HUES6 (cell line): ENCODE data around the gene USP32.

Source experiments
- H3K27ac ChIP-seq: 2 replicates; pipeline ENCODE4 v1.7.0; 2013; ENCODE audit warnings: low read depth, mild to moderate bottlenecking, low read length, inconsistent platforms
- H3K27me3 ChIP-seq: 2 replicates; pipeline ENCODE4 v1.6.1; 2013; ENCODE audit warnings: low read length; ENCODE audit not compliant: control insufficient read depth, insufficient read depth
- H3K36me3 ChIP-seq: 2 replicates; pipeline ENCODE4 v1.6.1; 2013; ENCODE audit warnings: low read length; ENCODE audit not compliant: control insufficient read depth, insufficient read depth
- H3K4me1 ChIP-seq: 2 replicates; pipeline ENCODE4 v1.6.1; 2013; ENCODE audit warnings: low read length; ENCODE audit not compliant: control insufficient read depth, insufficient read depth
- H3K4me3 ChIP-seq: 2 replicates; pipeline ENCODE4 v1.5.1; 2013; ENCODE audit warnings: low read depth, low read length
- H3K9ac ChIP-seq: one replicate; pipeline ENCODE4 v1.6.1; 2013; ENCODE audit warnings: mild to moderate bottlenecking, low read length
- H3K9me3 ChIP-seq: 2 replicates; pipeline ENCODE4 v1.6.1; 2013; ENCODE audit warnings: low read depth, low read length; ENCODE audit not compliant: control insufficient read depth, insufficient read depth

The USP32 gene

DNA sequence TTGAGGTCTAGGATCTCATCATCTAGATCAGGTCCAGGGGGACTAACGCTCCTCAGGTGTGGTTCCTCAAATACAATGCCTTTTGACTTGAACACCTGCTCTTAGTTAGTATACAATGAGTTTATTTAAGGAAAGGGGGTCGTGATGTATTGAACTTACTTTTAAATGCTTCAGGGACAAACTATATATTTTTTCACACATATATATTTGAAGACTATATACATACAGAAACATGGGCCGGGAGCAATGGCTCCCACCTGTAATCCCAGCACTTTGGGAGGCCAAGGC is 11.5 kb upstream of the USP32 start:
- no peaks in the 10 kb centered on the region for H3K9me3 ChIP-seq
- H3K36me3 ChIP-seq: no peaks in the 10 kb centered on the region
- H3K4me1 ChIP-seq: no peaks in the 10 kb centered on the region
- H3K27me3 ChIP-seq: no peaks in the 10 kb centered on the region
- H3K4me3 ChIP-seq: no peak overlapping the region
- H3K9ac ChIP-seq: no peak overlapping the region
- no peak overlapping the region for H3K27ac ChIP-seq

DNA sequence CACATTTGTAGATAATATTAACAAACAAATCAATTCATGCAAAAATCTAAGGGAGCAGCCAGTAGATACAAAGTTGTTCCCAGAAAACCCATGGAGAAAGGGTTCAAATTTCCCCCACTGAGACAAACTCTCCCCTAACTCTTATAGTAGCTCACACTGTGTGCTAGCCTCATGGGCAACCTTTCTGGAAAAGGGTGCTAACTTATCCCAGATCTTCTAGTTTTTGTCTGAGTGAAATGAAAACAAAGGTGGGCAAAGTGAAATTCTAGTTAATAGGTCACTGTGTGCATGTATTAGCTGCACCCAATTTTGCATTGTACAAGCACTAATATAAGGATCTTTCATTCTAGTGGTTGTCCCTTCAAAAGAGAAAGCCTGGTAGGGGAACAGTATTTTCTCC is 9.9 kb upstream of the USP32 start:
- Histone ChIP-seq H3K4me1 (no peaks in the 10 kb centered on the region), H3K9me3 (no peaks in the 10 kb centered on the region), H3K4me3 (no peak overlapping the region), H3K27me3 (no peaks in the 10 kb centered on the region), H3K9ac (no peak overlapping the region), H3K27ac (no peak overlapping the region), H3K36me3 (no peaks in the 10 kb centered on the region)

DNA sequence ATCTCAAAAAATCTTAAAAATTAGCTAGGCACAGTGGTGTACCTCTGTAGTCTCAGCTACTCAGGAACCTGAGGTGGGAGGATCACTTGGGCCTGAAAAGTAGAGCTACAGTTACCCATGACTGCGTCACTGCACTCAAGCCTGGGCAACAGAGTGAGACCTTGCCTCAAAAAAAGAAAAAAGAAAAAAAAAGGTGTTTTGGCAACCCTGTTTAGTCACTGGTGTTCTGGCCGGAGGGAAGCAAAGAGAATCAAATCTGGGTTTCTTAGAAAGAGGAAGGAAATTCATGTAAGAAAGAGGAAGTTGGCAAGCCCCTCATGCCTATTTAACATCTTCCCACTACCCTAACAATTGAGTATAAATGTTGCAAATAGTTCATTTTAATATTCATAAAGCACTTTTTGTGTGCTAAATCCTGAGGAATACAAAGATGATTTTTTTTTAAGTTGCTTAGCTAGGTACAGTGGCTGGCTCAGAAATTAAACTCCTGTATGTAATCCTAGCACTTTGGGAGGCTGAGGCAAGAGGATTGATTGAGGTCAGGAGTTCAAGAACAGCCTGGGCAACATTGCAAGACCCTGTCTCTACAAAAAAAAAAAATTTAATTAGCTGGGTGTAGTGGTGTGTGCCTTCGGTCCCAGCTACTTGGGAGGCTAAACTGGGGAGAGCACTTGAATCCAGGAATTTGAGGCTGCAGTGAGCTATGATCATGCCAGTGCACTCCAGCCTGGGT is 6.5 kb upstream of the USP32 start:
- no peaks in the 10 kb centered on the region for H3K4me1 ChIP-seq
- H3K27ac ChIP-seq: no peak overlapping the region
- H3K27me3 ChIP-seq: no peaks in the 10 kb centered on the region
- H3K9me3 ChIP-seq: no peaks in the 10 kb centered on the region
- no peak overlapping the region for H3K9ac ChIP-seq
- no peak overlapping the region for H3K4me3 ChIP-seq
- no peaks in the 10 kb centered on the region for H3K36me3 ChIP-seq

DNA sequence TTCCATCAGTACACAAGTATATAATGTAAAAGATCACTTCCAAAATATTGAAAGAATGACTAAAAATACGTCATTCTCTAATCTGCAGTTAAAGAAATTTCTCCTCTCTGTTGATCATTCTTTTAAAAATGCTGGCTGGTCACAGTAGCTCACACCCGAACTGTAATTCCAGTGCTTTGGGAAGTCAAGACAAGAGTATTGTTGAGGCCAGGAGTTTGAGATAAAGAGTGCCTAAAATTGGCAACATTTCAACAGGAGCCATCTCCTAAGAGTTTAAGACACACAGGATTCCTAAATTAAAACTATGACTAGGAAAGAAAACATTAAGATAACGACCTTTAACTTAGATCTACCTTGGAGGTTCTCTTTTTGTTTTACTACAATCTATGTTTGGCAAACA is 4.5 kb upstream of the USP32 start:
- Histone ChIP-seq H3K4me3 (no peak overlapping the region), H3K27me3 (no peaks in the 10 kb centered on the region), H3K4me1 (peaks cover 5% of the 10 kb centered on the region; the same call in 1 of the 2 replicates), H3K9me3 (no peaks in the 10 kb centered on the region), H3K36me3 (no peaks in the 10 kb centered on the region), H3K9ac (no peak overlapping the region), H3K27ac (no peak overlapping the region)

DNA sequence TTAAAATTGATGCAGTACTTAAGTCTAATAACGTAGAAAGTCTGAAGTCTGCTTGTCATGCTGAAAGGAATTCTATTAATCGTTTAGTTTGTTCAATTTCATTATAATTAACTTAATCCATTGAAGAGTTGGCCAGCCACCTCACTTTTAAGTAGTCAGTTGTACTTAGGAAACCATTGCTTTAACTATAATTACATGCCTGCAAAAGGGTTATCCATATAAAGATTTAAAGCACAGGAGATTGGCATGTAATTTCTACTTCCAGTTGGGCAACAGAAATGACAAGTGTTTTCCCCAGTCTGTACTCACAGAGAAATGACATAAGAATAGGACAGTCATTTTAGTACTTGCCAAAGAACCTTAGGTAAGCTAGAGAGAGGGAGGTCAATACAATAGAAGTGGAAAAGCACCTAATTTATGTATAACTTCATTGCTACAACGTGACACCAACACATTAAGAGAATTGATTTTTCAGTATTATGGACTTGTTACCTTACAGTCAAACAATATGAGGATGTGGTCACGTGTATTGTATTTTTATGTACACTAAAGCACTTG is 3.7 kb upstream of the USP32 start:
- H3K27ac ChIP-seq: no peak overlapping the region
- no peaks in the 10 kb centered on the region for H3K27me3 ChIP-seq
- no peak overlapping the region for H3K4me3 ChIP-seq
- peaks cover 6% of the 10 kb centered on the region; the same call in 1 of the 2 replicates for H3K4me1 ChIP-seq
- H3K9me3 ChIP-seq: no peaks in the 10 kb centered on the region
- no peaks in the 10 kb centered on the region for H3K36me3 ChIP-seq
- no peak overlapping the region for H3K9ac ChIP-seq

DNA sequence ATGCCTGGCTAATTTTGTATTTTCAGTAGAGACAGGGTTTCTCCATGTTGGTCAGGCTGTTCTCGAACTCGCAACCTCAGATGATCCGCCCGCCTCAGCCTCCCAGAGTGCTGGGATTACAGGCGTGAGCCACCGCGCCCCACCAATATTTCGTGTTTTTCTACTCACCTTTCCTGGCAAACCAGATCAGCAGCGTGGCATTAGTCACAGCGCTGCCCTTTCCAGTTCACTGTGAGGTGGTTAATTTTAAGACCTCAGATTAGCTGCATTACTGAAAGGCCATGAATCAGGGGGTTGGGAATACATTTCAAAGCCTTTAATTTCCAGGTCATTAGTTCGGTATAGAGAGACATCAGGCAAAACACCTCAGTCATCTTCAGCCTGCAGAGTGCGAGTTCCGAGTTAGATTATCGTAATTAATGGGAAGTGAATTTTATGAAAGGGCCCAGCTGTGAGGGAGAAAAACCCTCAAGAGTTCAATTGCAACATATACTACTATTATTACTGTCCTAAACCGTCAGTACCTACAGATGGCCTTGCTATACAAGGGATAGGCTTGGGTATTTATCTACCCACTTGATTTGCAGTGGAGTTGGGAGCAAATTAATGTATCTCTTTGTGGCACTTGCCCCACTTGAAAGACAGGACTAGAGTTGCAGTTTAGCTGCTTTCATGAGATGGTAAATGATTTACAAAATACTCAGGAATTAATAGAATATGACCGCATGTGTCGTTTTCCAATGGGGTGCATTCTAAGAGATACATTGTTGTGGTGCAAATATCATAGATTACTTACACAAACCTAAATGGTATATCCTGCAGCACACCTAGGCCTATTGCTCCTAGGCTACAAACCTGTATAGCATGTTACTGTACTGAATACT is 2.1 kb upstream of the USP32 start:
- H3K9ac ChIP-seq: no peak overlapping the region
- no peaks in the 10 kb centered on the region for H3K27me3 ChIP-seq
- no peak overlapping the region for H3K27ac ChIP-seq
- H3K4me1 ChIP-seq: peaks cover 13% of the 10 kb centered on the region
- H3K9me3 ChIP-seq: no peaks in the 10 kb centered on the region
- H3K4me3 ChIP-seq: no peak overlapping the region
- H3K36me3 ChIP-seq: no peaks in the 10 kb centered on the region

DNA sequence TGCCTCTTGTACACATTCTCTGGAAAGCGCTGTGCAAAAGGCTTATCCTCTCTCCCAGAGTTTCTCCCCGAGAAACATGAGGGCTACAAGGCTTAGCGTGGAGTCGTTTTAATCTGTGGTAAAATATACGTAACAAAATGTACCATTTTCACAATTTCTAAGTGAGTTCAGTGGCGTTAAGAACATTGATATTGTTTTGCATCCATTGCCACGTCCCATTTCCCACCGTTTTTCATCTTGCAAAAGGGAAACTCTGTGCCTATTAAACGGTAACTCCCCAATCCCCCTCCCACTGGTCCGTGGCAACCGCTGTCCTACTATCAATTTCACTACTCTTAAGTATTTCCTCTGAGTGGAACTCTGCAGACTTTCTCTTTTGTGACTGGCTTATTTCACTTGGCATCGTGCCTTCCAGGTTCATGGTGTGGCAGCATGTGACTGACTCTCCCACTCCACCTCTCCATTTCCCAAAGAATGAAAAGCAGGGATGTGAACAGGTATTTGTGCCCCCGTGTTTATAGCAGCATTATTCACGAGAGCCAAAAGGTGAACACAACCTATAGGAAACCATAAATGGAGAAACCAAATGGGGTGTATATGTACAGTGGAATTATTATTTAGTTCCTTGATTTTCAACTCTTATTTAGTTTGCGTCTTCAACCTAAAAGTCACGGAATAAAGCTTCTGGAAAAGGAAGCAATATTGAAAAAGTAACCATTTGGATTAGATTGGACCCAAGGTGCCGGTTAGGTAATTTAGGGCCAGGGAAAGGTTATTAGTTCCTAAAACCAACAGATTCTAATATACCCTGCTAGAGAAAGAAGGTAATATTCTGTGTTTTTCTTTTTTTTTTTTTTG is 1.1 kb upstream of the USP32 start:
- peaks cover 23% of the 10 kb centered on the region for H3K4me1 ChIP-seq
- no peaks in the 10 kb centered on the region for H3K27me3 ChIP-seq
- H3K36me3 ChIP-seq: no peaks in the 10 kb centered on the region
- H3K27ac ChIP-seq: peak overlapping the region; percentile 89
- H3K9ac ChIP-seq: peak overlapping the region; percentile 88
- peak overlapping the region; percentile 88 for H3K4me3 ChIP-seq
- no peaks in the 10 kb centered on the region for H3K9me3 ChIP-seq

DNA sequence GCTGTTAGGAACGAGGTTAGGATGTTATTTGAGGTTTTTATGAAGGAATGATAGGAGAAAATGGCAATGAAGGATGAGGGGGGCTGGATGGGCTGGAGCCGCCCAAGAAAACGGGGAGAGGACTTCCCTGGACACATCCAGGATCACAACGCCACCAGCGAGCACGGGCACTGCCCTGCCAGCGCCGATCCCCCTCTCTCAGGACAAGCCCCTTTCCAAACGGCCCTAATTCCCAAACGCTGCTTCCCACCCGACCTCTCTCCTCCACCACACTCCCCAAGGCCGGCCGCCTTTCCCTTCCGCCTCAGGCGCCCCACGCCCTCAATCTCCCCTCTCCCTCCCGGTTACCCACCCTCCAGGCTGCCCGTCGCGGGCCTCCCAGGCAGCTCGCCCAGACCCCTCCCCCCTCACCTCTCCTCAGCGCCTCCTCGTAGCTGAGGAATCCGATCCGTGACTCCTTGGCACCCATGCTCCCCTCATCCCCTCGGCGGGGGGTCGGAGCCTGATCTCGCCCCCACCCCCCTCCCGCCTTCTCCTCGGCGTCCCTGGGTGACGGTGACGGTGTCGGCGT is 377 bp downstream of the USP32 start:
- Histone ChIP-seq H3K27me3 (no peaks in the 10 kb centered on the region), H3K36me3 (no peaks in the 10 kb centered on the region), H3K27ac (peak overlapping the region; percentile 89), H3K9me3 (no peaks in the 10 kb centered on the region), H3K4me1 (peaks cover 39% of the 10 kb centered on the region), H3K9ac (peak overlapping the region; percentile 80), H3K4me3 (peak overlapping the region; percentile 88)

DNA sequence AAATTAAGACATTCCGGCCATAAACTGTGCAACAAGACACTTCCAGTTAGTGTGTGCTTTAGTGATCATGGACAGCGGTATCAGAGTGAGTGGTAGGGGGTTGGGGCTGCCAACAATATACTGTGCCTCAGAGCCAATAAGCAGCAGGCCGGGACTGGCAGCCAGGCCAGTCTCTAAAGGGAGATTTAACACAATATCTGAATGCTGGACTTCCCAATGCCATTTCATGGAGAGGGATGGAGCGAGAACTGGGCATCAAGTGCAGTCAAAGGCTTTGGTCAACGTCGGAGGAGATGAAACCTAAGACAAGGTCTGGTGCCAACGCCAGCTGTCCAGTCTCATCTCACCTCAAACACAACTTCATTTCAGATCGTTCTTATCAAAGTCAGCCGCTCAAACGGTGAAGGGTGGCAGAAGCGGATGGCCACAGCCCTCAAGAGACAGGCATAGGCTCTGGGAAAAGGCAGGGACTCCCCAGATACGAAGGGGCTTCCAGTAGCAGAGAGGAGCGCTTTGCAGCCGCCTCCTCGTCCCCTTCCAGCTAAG is 935 bp downstream of the USP32 start:
- Histone ChIP-seq H3K36me3 (no peaks in the 10 kb centered on the region), H3K9ac (peak overlapping the region; percentile 80), H3K4me3 (peak overlapping the region; percentile 88), H3K27me3 (no peaks in the 10 kb centered on the region), H3K4me1 (peaks cover 43% of the 10 kb centered on the region), H3K27ac (peak overlapping the region; percentile 89), H3K9me3 (no peaks in the 10 kb centered on the region)

DNA sequence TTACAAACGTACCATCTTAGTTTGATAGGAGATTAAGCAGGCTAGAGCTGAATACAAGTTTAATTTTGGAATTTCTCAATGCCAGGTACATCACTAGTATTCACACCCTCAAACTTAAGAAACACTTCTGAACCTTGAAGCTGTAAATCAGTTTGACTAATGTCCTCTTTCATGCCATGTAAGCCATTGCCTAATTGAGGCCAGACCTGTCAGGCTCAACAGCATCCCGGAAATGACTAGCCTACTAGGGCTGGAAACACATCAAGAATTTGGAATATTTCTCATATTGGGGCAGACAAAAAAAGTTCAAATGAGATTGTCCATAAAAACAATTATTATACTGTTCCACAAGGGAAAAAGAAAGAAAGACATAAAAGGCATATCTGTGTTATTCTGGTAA is 1.7 kb downstream of the USP32 start:
- H3K9ac ChIP-seq: no peak overlapping the region
- H3K27ac ChIP-seq: no peak overlapping the region; the same call in 1 of the 2 replicates
- H3K36me3 ChIP-seq: no peaks in the 10 kb centered on the region
- H3K4me1 ChIP-seq: peaks cover 51% of the 10 kb centered on the region
- no peaks in the 10 kb centered on the region for H3K27me3 ChIP-seq
- H3K4me3 ChIP-seq: peak overlapping the region; percentile 88
- no peaks in the 10 kb centered on the region for H3K9me3 ChIP-seq
